HG03097 (cell line): ENCODE results near the gene TMEM229A.
"Not testable (repeated sequence)": the region's sequence is repeated elsewhere in the genome, so short reads cannot be mapped to it uniquely, and the experiment has no call there.

Source experiments
- ATAC-seq: cut with Tn5 transposase; IDR thresholded peaks from one replicate; pipeline ENCODE4 v1.9.1; 2021; ENCODE audit not compliant: unreplicated experiment, low FRiP score

TMEM229A gene

GRCh38 chr7:124032369-124033094 lies at the start of gene TMEM229A:
Gene TMEM229A (minus strand): TSS chr7:124033067. CDS start chr7:124033003, 64 bp downstream.
- peak; percentile 41 for ATAC-seq

- ATAC-seq = not testable (repeated sequence)
Observed at GRCh38 chr7:124082234-124082633, 49.4 kb upstream of the TMEM229A start.

GRCh38 chr7:124077546-124077945 lies 44.7 kb upstream of the TMEM229A start:
- ATAC-seq = no peak

GRCh38 chr7:124076841-124077240 lies 44.0 kb upstream of the TMEM229A start:
- ATAC-seq = no peak

GRCh38 chr7:124074007-124074406 lies 41.1 kb upstream of the TMEM229A start:
- ATAC-seq = no peak

GRCh38 chr7:124073310-124073645 lies 40.4 kb upstream of the TMEM229A start:
- ATAC-seq = no peak

- no peak for ATAC-seq
Observed at GRCh38 chr7:124072603-124073309, 39.9 kb upstream of the TMEM229A start.

GRCh38 chr7:124071843-124072242 lies 39.0 kb upstream of the TMEM229A start:
- no peak for ATAC-seq

GRCh38 chr7:124062171-124062570 lies 29.3 kb upstream of the TMEM229A start:
- ATAC-seq = no peak

GRCh38 chr7:124060528-124060927 lies 27.7 kb upstream of the TMEM229A start:
- ATAC-seq = no peak

- peak; percentile 99 for ATAC-seq
Observed at GRCh38 chr7:124059375-124059774, 26.5 kb upstream of the TMEM229A start.

- ATAC-seq = no peak
Observed at GRCh38 chr7:124058515-124058914, 25.6 kb upstream of the TMEM229A start.

GRCh38 chr7:124057872-124058271 lies 25.0 kb upstream of the TMEM229A start:
- ATAC-seq = no peak

- ATAC-seq = no peak
Observed at GRCh38 chr7:124056234-124056633, 23.4 kb upstream of the TMEM229A start.

- no peak for ATAC-seq
Observed at GRCh38 chr7:124051681-124052377, 19.0 kb upstream of the TMEM229A start.

GRCh38 chr7:124042826-124043225 lies 10.0 kb upstream of the TMEM229A start:
- ATAC-seq = no peak

- no peak for ATAC-seq
Observed at GRCh38 chr7:124041439-124041838, 8.6 kb upstream of the TMEM229A start.

GRCh38 chr7:124037902-124038301 lies 5.0 kb upstream of the TMEM229A start:
- not testable (repeated sequence) for ATAC-seq

- ATAC-seq = no peak
Observed at GRCh38 chr7:124035706-124036105, 2.8 kb upstream of the TMEM229A start.

GRCh38 chr7:124034754-124035100 lies 1.9 kb upstream of the TMEM229A start:
- no peak for ATAC-seq
